HEK293T (cell line): Measurements from ENCODE around the gene OR2T10.
"Not testable (repeated sequence)": the region's sequence is repeated elsewhere in the genome, so short reads cannot be mapped to it uniquely, and the experiment has no call there.

Source experiments
- CTCF ChIA-PET: fragments of 350-600 bp; formaldehyde crosslinking; extraction: SDS; loops from one replicate; lab custom pipeline; 2021; ENCODE audit warnings: antibody characterized with exemption, inconsistent platforms; lab: Yijun Ruan, JAX
- POLR2A ChIA-PET: fragments of 350-600 bp; formaldehyde crosslinking; extraction: SDS; loops from one replicate; lab custom pipeline; 2020; ENCODE audit warnings: antibody characterized with exemption, inconsistent platforms; lab: Yijun Ruan, JAX
- DNase-seq: peaks from one replicate; pipeline ENCODE4 v3.0.0; 2012; ENCODE audit warnings: mixed read lengths; ENCODE audit errors: extremely low spot score

OR2T10 gene

DNA sequence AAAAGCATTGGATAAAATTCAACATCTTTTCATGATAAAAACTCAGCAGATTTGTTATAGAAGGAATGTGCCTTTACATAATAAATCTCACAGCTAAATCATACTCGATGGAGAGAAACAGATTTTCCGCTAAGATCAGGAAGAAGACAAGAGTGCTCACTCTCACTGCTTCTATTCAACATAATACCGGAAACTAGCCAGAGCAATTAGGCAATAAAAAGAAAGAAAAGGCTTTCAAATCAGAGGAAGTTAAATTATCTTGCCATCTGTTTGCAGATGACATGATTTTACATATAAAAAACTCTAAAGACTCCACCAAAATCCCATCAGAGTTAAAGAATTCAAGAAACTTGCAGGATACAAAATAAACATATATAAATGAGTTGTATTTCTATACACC lies 26.7 kb downstream of the OR2T10 start:
- POLR2A ChIA-PET, CTCF ChIA-PET, DNase-seq: not testable (repeated sequence)

DNA sequence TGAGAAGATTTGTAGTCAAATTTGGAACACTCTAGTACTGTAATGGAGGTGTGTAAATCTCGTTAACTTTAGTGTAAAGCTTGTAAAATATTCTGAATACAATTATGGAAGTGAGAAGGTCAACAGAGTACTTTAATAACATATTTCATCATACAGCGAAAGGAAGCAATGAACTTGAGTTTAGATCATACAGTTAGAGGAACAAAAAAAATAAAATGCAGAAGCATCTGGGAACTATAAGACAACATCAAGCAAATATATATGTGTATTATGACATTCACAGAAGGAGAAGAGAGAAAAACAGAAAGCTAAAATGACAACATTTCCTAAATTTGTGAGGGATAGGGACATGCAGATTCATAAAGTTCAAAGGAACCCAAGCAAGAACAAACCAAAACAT lies 28.5 kb downstream of the OR2T10 start:
- CTCF ChIA-PET, POLR2A ChIA-PET, DNase-seq: not testable (repeated sequence)

DNA sequence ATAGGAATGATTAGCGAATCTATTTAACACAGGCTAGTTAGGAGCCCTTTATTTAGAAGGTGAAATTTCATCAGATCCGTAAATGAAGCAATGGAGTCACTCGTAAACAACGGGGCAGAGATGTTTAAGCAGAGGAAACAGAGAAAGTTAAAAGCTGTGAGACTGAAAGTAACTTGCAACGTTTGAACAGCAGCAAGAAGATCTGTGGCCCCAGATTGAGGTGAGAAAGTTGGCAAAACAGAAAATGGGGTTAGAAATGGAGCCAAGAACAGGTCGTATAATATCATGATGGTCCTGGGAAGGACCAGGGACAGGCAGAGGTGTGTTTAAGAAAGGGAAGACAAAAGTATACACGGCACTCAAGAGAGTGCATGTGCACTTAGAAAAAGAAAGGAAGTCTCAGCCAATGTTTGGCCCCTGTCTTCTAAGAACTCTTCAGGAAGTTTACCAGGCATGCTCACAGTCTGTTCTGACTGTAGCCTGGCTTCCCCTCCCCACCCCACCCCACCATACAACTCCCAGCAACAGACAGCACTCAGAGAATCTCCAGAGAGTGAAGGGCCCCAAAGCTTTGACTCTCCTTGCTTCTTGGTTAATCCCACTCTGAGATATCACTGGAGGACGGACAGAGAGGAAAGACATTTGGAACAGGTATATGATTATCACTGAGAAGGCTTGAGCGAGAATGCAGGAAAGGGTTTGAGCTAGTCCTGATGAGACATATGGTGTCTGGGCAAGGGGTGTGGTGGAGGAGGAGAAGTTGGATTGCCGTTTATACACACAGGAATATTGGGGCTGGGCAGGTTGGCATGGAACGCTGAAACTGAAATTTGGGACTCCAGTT lies 31.7 kb downstream of the OR2T10 start:
- DNase-seq, CTCF ChIA-PET, POLR2A ChIA-PET: not testable (repeated sequence)

- POLR2A ChIA-PET, CTCF ChIA-PET, DNase-seq: not testable (repeated sequence)
Measured at GRCh38 chr1:248562672-248563071, 34.8 kb downstream of the OR2T10 start, which contains the start of gene OR2T29. Gene OR2T29, minus strand, starts transcription at chr1:248562772. Its CDS starts 3,281 bp downstream, at chr1:248559491.

DNA sequence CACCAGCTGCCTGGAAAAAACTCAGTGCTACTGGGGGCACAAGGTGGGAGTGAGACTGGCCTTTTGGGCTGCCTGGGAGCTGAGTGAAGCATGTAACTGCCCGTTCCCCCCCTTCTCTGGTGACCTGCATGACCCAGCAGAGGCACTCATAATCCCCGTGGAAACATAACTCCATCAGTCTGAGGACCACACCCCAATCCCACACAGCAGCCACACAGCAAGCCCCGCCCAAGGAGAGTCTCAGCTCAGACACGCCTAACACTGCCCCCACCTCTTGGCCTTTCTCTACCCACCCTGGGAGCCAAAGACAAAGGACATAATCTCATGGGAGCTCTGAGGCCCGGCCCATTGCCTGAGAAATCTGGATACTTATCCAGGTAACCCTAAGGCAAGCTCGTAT lies 46.5 kb downstream of the OR2T10 start:
- DNase-seq, CTCF ChIA-PET, POLR2A ChIA-PET: not testable (repeated sequence)

DNA sequence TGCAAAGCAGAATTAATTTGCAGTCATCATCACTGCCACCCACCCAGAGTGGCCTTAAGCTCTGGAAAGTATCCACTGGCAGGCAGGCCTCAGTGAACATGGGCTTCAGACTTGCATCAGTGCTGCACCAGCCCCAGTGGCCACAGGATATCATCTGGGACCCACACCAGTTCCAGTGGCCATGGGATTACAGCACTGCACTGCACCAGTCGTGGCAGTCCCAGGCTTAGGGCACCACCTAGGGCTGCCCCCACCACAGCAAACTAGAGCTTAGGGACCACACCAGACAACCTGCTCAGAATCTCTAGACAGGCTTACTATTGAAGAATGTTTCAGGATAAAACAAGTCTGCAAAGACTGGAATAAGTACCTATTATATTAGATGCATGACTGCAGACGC lies 50.1 kb downstream of the OR2T10 start:
- CTCF ChIA-PET, DNase-seq, POLR2A ChIA-PET: not testable (repeated sequence)
